GM12864 (cell line): Measurements from ENCODE around the gene DTNB.
"Not testable (repeated sequence)": the region's sequence is repeated elsewhere in the genome, so short reads cannot be mapped to it uniquely, and the experiment has no call there.

ENCODE experiments used
- DNase-seq: peaks from one replicate; pipeline ENCODE4 v3.0.0-alpha.2; 2011; ENCODE audit warnings: low read depth
- H3K4me3 ChIP-seq: 2 replicates; pipeline ENCODE4 v1.5.1; 2011; ENCODE audit warnings: mild to moderate bottlenecking, low read depth, low read length, control low read depth
- CTCF ChIP-seq: IDR thresholded peaks from 2 replicates; pipeline ENCODE4 v1.5.1; 2011; ENCODE audit warnings: low read depth, mild to moderate bottlenecking, moderate library complexity, low read length, control low read depth, inconsistent platforms; ENCODE audit errors: missing control alignments

DTNB gene

GRCh38 chr2:25557179-25558036 lies 116.0 kb downstream of the DTNB start:
- TF ChIP-seq CTCF = no peak
- DNase-seq = no peak
- no peak overlapping the region; the same call in 1 of the 2 replicates for H3K4me3 ChIP-seq

- DNase-seq = no peak
- H3K4me3 ChIP-seq = no peak overlapping the region
- TF ChIP-seq CTCF = no peak
These were observed 121.1 kb downstream of the DTNB start for GRCh38 chr2:25552318-25552717.

GRCh38 chr2:25551316-25551715 lies 122.1 kb downstream of the DTNB start:
- TF ChIP-seq CTCF = no peak
- DNase-seq = no peak

GRCh38 chr2:25549571-25549970 lies 123.8 kb downstream of the DTNB start:
- not testable (repeated sequence) for H3K4me3 ChIP-seq, DNase-seq

More at GRCh38 chr2:25551316-25551715, 122.1 kb downstream of the DTNB start:
- no peak overlapping the region for H3K4me3 ChIP-seq

GRCh38 chr2:25548601-25549000 lies 124.8 kb downstream of the DTNB start:
- H3K4me3 ChIP-seq = no peak overlapping the region
- TF ChIP-seq CTCF = no peak
- DNase-seq = no peak

- DNase-seq = no peak
- H3K4me3 ChIP-seq = no peak overlapping the region
- TF ChIP-seq CTCF = no peak
These were observed 126.5 kb downstream of the DTNB start for GRCh38 chr2:25546852-25547251.

- TF ChIP-seq CTCF = no peak
- no peak overlapping the region for H3K4me3 ChIP-seq
- no peak for DNase-seq
These were observed 127.5 kb downstream of the DTNB start for GRCh38 chr2:25545899-25546298.
